ENCODE results near the gene WDFY3. TPM values are rescaled to one million over a fixed set of nuclear protein-coding genes. Genes with fewer than 3 reads are reported as not detected.

WDFY3 gene
- total and polyA plus RNA-seq, 9 of the 15 experiments (the other 6 are each of a cell fraction or from before 2014, with no cell fraction given): 0.58 to 13.5 (median 9.4) TPM

GRCh38 chr4:84814094-84814750 is 152.3 kb downstream of the WDFY3 start (continued):
- TF ChIP-seq USF1 (CRISPR knock-in tag; IDR thresholded peaks at IDR 0.05) (no peak), MAFF (IDR thresholded peaks at IDR 0.05; ENCODE audit: low read length) (no peak), ZNF263 (CRISPR knock-in tag; IDR thresholded peaks at IDR 0.05; ENCODE audit: borderline replicate concordance) (no peak), RAD51 (IDR thresholded peaks at IDR 0.05; ENCODE audit: borderline replicate concordance, low read depth) (no peak), ZBTB5 (IDR thresholded peaks at IDR 0.05) (no peak), SMARCE1 (IDR thresholded peaks at IDR 0.05) (peak; percentile 72), FOXA3 (CRISPR knock-in tag; conservative IDR thresholded peaks at IDR 0.05 in 1 of 2, IDR thresholded peaks at IDR 0.05 in 1 of 2) (peak; percentile 59 to 88), MEF2D (tag; conservative IDR thresholded peaks at IDR 0.05; ENCODE audit: low read depth) (no peak), SREBF2 (CRISPR knock-in tag; IDR thresholded peaks at IDR 0.05) (no peak), PCBP2 (IDR thresholded peaks at IDR 0.05; ENCODE audit: low read depth, low read length, poor library complexity, severe bottlenecking) (no peak), TEAD2 (tag; IDR thresholded peaks at IDR 0.05) (no peak), ZNF766 (CRISPR knock-in tag; conservative IDR thresholded peaks at IDR 0.05) (peak; percentile 52; the same call in 1 of the 2 replicates), MNT (conservative IDR thresholded peaks at IDR 0.05) (no peak), GTF2E2 (tag; IDR thresholded peaks at IDR 0.05) (no peak), NCOA2 (IDR thresholded peaks at IDR 0.05; ENCODE audit: partially characterized antibody in 2 of 2) (no peak), RB1 (IDR thresholded peaks at IDR 0.05; ENCODE audit: low read depth) (no peak), HLTF (IDR thresholded peaks at IDR 0.05) (no peak), CEBPG (CRISPR knock-in tag; IDR thresholded peaks at IDR 0.05) (peak; percentile 87), CEBPG (tag; conservative IDR thresholded peaks at IDR 0.05 in 1 of 2, IDR thresholded peaks at IDR 0.05 in 1 of 2) (peak; percentile 70 to 91), CBFB (CRISPR knock-in tag; IDR thresholded peaks at IDR 0.05) (no peak), E2F3 (CRISPR knock-in tag; IDR thresholded peaks at IDR 0.05) (no peak), MCM3 (IDR thresholded peaks at IDR 0.05) (no peak), STAG1 (CRISPR knock-in tag; IDR thresholded peaks at IDR 0.05; ENCODE audit: borderline replicate concordance) (no peak), ESRRA (IDR thresholded peaks at IDR 0.05; ENCODE audit: borderline replicate concordance, low read depth) (no peak)
- TF ChIP-seq, protein P1, sequence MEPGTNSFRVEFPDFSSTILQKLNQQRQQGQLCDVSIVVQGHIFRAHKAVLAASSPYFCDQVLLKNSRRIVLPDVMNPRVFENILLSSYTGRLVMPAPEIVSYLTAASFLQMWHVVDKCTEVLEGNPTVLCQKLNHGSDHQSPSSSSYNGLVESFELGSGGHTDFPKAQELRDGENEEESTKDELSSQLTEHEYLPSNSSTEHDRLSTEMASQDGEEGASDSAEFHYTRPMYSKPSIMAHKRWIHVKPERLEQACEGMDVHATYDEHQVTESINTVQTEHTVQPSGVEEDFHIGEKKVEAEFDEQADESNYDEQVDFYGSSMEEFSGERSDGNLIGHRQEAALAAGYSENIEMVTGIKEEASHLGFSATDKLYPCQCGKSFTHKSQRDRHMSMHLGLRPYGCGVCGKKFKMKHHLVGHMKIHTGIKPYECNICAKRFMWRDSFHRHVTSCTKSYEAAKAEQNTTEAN (CRISPR knock-in tag; IDR thresholded peaks at IDR 0.05): no peak
